ENCODE results near the gene OCEL1.

The OCEL1 gene

DNA sequence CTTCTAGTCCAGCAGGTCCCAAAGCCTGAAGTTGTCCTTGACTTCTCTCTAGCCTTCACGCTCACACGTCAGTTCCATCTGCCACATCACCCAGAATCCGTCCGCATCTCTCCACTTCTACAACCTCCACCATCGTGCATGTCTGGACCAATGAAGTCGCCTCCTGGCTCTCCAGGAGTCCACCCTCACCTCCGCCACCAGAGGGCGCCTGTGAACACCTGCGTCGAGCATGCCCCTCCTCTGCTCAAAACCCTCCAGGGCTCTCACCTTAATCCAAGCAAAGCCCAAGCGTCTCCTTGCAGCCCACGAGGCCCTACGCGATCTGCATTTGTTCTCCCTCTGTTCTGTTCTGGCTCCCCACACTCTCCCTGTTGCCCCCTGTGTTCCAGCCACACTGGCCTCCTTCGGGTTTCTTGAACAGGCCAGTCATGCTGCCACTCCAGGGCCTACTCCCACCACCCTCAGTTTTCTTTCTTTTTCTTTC lies 34.9 kb downstream of the OCEL1 start:
- peak; percentile 36 for DNase-seq (ENCODE audit: low read depth)
- H3K4me3 ChIP-seq (ENCODE audit: low read depth, low read length): no peak overlapping the region
- in situ Hi-C loops (cut with HindIII; ENCODE audit: low sequenced_read_pairs): no loop called here
- TF ChIP-seq, protein P1, sequence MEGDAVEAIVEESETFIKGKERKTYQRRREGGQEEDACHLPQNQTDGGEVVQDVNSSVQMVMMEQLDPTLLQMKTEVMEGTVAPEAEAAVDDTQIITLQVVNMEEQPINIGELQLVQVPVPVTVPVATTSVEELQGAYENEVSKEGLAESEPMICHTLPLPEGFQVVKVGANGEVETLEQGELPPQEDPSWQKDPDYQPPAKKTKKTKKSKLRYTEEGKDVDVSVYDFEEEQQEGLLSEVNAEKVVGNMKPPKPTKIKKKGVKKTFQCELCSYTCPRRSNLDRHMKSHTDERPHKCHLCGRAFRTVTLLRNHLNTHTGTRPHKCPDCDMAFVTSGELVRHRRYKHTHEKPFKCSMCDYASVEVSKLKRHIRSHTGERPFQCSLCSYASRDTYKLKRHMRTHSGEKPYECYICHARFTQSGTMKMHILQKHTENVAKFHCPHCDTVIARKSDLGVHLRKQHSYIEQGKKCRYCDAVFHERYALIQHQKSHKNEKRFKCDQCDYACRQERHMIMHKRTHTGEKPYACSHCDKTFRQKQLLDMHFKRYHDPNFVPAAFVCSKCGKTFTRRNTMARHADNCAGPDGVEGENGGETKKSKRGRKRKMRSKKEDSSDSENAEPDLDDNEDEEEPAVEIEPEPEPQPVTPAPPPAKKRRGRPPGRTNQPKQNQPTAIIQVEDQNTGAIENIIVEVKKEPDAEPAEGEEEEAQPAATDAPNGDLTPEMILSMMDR (IDR thresholded peaks at IDR 0.05; ENCODE audit: low read depth, low read length, missing control alignments): peak; percentile 82

DNA sequence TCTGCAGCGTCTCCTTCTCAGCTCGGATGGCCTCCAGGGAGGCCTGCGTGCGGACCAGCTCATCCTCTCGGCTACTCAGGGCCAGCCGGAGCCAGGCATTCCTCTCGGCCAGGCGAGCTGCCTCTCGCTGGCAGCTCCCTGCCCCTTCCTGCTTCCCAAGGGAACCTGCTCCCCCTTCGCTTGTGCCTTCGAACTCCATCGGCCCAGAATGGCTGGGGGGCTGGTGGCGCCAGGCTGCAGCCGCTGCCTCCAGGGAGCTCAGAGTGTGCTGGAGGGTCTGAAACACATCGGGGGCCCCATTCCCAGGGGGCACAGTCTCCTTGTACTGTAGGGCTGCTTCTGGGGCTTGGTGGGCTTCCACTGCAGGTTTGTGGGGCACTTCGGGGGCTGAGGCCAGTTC lies 36.5 kb downstream of the OCEL1 start:
- no peak for DNase-seq (ENCODE audit: low read depth)
- H3K4me3 ChIP-seq (ENCODE audit: low read depth, low read length): no peak overlapping the region
- TF ChIP-seq, protein P1 (IDR thresholded peaks at IDR 0.05; ENCODE audit: low read depth, low read length, missing control alignments): no peak
- in situ Hi-C loops (cut with HindIII; ENCODE audit: low sequenced_read_pairs): no loop called here

DNA sequence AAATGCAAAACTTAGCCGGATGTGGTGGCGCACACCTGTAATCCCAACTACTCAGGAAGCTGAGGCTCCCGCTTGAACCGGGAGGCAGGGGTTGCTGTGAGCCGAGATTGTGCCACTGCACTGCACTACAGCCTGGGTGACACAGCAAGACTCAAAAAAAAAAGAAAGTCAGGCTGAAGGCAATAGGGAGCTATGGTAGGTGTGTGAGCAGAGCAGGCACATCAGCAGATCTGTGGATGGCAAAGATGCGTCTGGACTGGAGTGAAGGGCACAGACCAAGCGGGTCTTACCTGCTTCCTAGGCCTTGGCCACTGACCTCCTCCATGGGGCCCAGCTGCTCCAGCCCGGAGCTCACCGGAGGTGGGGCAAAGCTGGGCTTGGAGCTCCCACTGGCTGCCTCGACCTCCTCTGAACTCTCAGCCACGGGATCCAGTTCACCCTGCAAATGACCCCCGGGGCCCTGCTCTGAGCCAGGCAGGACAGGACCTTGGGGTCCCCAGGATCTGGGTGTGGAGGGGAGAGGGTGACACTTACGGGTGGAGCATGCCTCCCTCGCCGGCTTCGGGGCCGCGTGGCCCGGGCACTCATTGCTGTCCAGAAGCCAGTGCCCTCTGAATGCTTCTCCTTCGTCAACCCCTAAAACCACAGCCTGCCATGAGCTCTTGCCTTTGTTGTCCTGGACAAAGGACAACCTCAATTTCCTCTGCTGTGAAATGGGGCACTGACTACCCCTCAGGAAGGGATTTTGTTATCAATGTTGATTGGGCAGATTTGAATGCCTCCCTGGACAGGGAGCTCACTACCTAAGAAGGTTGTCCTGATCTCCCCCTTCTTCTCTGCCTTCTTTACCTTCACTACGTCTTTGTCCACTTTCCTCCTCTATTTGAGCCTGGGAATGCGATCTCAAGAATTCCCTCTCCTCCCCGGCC lies 38.0 kb downstream of the OCEL1 start:
- TF ChIP-seq, protein P1 (IDR thresholded peaks at IDR 0.05; ENCODE audit: low read depth, low read length, missing control alignments): no peak
- in situ Hi-C loops (cut with HindIII; ENCODE audit: low sequenced_read_pairs): no loop called here
- DNase-seq (ENCODE audit: low read depth): no peak
- no peak overlapping the region for H3K4me3 ChIP-seq (ENCODE audit: low read depth, low read length)

DNA sequence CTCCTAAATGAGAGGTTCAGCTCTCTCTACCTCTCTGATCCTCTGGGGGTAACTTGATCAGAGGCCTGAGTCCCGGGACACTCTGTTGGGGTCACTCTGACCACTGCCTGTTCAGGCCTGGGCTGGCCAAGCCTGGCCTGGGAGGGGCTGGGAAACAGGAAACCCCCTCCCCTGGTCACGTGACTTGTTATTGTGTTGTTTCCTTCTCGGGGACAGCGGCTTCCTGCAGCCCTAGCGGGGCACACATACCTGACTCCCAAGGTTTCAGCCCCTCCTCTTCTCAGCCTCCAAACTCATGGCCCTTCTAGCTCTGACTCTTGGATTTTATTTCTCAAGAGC lies 38.6 kb downstream of the OCEL1 start, which contains the start of gene USHBP1:
Gene USHBP1, minus strand, starts transcription at position 105 of the 339 bp plus-strand sequence. CDS start 446 bp downstream, outside the sequence.
- H3K4me3 ChIP-seq (ENCODE audit: low read depth, low read length): no peak within 1 kb of the TSS
- TF ChIP-seq, protein P1 (IDR thresholded peaks at IDR 0.05; ENCODE audit: low read depth, low read length, missing control alignments): no peak
- in situ Hi-C loops (cut with HindIII; ENCODE audit: low sequenced_read_pairs): no loop called here
- no peak for DNase-seq (ENCODE audit: low read depth)

DNA sequence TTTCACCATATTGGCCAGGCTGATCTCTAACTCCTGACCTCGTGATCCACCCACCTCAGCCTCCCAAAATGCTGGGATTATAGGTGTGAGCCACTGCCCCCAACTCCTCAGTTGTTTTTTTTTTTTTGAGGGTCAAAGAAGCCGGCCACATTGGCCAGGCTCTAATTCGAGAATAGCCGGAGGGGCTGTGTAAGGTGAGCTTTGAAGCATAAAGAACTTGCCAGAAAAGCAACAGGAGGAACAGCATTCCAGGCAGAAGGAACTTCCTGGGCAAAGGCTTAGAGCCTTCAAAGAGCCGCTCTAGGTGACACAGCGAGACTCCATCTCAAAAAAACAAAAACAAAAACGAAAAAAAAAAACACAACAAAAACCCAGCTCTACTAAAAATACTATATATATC lies 40.0 kb downstream of the OCEL1 start:
- DNase-seq (ENCODE audit: low read depth): no peak

DNA sequence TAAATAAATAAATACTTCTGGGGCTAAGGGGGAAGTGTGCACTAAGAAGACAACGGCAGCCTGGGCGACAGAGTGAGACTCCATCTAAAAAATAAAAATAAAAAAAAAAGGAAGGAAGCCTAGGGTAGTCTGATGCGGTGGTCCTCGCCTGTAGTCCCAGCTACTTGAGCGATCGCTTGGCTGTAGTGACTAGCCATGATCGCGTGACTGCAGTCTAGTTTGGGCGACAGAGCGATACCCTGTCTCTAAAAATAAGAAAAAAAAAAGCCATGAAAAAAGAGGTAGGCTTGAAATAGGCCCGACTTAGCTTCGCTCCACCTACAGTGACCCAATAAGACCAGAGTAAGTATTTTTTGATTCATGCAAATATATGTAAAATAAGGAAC lies 40.6 kb downstream of the OCEL1 start:
- H3K4me3 ChIP-seq (ENCODE audit: low read depth, low read length): no peak overlapping the region
- TF ChIP-seq, protein P1 (IDR thresholded peaks at IDR 0.05; ENCODE audit: low read depth, low read length, missing control alignments): no peak
- no peak for DNase-seq (ENCODE audit: low read depth)
- in situ Hi-C loops (cut with HindIII; ENCODE audit: low sequenced_read_pairs): no loop called here

More for the DNA sequence above, 40.0 kb downstream of the OCEL1 start:
- TF ChIP-seq, protein P1 (IDR thresholded peaks at IDR 0.05; ENCODE audit: low read depth, low read length, missing control alignments): no peak
- H3K4me3 ChIP-seq (ENCODE audit: low read depth, low read length): no peak overlapping the region
- in situ Hi-C loops (cut with HindIII; ENCODE audit: low sequenced_read_pairs): no loop called here
